HG03045 (cell line): Measurements from ENCODE around the gene TXNIP.
A peak's percentile ranks its signal among the peaks of the same experiment; 100 is the strongest.

Source experiments
- ATAC-seq: cut with Tn5 transposase; IDR thresholded peaks from one replicate; pipeline ENCODE4 v1.9.1; 2021; ENCODE audit warnings: mild to moderate bottlenecking, moderate library complexity; ENCODE audit not compliant: unreplicated experiment

Gene TXNIP

GRCh38 chr1:145964328-145965118 is 31.9 kb downstream of the TXNIP start, which contains the start of the genes ANKRD34A and POLR3GL:
TSS of gene ANKRD34A (minus strand) at chr1:145964575. CDS start at chr1:145961759, 2,816 bp downstream.
TSS of gene POLR3GL (plus strand) at chr1:145964690. CDS start at chr1:145974866, 10,176 bp downstream.
- peak; percentile 86 for ATAC-seq

GRCh38 chr1:145963265-145964019 is 32.9 kb downstream of the TXNIP start:
- no peak for ATAC-seq

- no peak for ATAC-seq
Observed at GRCh38 chr1:145962157-145963102, 33.9 kb downstream of the TXNIP start.

GRCh38 chr1:145961425-145962156 is 34.8 kb downstream of the TXNIP start:
- ATAC-seq: no peak

- no peak for ATAC-seq
Observed at GRCh38 chr1:145961109-145961424, 35.3 kb downstream of the TXNIP start.

GRCh38 chr1:145960468-145961108 is 35.8 kb downstream of the TXNIP start:
- ATAC-seq: no peak

GRCh38 chr1:145959957-145960467 is 36.4 kb downstream of the TXNIP start:
- ATAC-seq: no peak

GRCh38 chr1:145959333-145959732 is 37.0 kb downstream of the TXNIP start:
- ATAC-seq: no peak

- ATAC-seq: no peak
Observed at GRCh38 chr1:145958734-145959133, 37.6 kb downstream of the TXNIP start.

- ATAC-seq: peak; percentile 89
Observed at GRCh38 chr1:145957443-145958319, 38.7 kb downstream of the TXNIP start, which contains the start of gene LIX1L. TSS of gene LIX1L (minus strand) at chr1:145958017. CDS start at chr1:145957927, 90 bp downstream.

- ATAC-seq: no peak
Observed at GRCh38 chr1:145956781-145957442, 39.5 kb downstream of the TXNIP start.

- ATAC-seq: no peak
Observed at GRCh38 chr1:145956361-145956760, 40.0 kb downstream of the TXNIP start.

- ATAC-seq: no peak
Observed at GRCh38 chr1:145955436-145955835, 40.9 kb downstream of the TXNIP start.

GRCh38 chr1:145953861-145954260 is 42.5 kb downstream of the TXNIP start:
- ATAC-seq: no peak

GRCh38 chr1:145952903-145953302 is 43.5 kb downstream of the TXNIP start:
- ATAC-seq: no peak

- no peak for ATAC-seq
Observed at GRCh38 chr1:145951526-145951925, 44.9 kb downstream of the TXNIP start.

- ATAC-seq: no peak
Observed at GRCh38 chr1:145949219-145949618, 47.2 kb downstream of the TXNIP start.

- no peak for ATAC-seq
Observed at GRCh38 chr1:145947551-145947950, 48.8 kb downstream of the TXNIP start.
